SK-N-SH (cell line): ENCODE data around the gene C6.

Experiments
- ZBTB33 ChIP-seq: IDR thresholded peaks from 2 replicates; pipeline ENCODE4 v1.4.0; 2012; ENCODE audit warnings: low read depth, borderline replicate concordance
- TF ChIP-seq, protein P1 (sequence below): fragments of 200-600 bp; sonication (generic); IDR thresholded peaks from 2 replicates; pipeline ENCODE4 v1.6.1; 2017; ENCODE audit warnings: antibody characterized with exemption, mild to moderate bottlenecking, moderate library complexity

- TF ChIP-seq, protein P1, sequence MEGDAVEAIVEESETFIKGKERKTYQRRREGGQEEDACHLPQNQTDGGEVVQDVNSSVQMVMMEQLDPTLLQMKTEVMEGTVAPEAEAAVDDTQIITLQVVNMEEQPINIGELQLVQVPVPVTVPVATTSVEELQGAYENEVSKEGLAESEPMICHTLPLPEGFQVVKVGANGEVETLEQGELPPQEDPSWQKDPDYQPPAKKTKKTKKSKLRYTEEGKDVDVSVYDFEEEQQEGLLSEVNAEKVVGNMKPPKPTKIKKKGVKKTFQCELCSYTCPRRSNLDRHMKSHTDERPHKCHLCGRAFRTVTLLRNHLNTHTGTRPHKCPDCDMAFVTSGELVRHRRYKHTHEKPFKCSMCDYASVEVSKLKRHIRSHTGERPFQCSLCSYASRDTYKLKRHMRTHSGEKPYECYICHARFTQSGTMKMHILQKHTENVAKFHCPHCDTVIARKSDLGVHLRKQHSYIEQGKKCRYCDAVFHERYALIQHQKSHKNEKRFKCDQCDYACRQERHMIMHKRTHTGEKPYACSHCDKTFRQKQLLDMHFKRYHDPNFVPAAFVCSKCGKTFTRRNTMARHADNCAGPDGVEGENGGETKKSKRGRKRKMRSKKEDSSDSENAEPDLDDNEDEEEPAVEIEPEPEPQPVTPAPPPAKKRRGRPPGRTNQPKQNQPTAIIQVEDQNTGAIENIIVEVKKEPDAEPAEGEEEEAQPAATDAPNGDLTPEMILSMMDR: no peak
- TF ChIP-seq ZBTB33: no peak
These were observed 98.1 kb downstream of the C6 start for GRCh38 chr5:41115281-41115680.
